HG03442 (cell line): Measurements from ENCODE around the gene LDLRAD3.

Experiments used
- ATAC-seq: cut with Tn5 transposase; IDR thresholded peaks from one replicate; pipeline ENCODE4 v1.9.1; 2021; ENCODE audit warnings: mild to moderate bottlenecking, moderate library complexity; ENCODE audit not compliant: unreplicated experiment

The LDLRAD3 gene

DNA sequence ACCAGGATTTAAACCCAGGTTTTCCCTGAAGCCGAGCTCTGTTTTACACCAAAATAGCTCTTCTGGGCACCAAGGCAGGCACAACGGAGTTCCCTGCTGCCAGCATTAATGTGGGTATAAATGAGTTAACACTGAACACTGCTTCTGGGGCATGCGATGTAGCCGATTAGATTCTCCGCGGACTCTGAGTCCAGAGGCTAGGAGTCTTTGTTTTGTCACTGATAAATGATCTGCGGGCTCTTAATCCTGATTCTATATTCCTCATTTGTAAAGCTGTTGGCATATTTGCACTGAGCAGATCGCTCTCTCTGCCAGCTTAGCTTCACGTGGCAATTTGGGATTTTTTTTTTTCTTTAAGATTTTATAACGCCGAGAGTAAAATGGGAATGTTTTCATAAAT lies 16.8 kb upstream of the LDLRAD3 start:
- ATAC-seq = no peak

DNA sequence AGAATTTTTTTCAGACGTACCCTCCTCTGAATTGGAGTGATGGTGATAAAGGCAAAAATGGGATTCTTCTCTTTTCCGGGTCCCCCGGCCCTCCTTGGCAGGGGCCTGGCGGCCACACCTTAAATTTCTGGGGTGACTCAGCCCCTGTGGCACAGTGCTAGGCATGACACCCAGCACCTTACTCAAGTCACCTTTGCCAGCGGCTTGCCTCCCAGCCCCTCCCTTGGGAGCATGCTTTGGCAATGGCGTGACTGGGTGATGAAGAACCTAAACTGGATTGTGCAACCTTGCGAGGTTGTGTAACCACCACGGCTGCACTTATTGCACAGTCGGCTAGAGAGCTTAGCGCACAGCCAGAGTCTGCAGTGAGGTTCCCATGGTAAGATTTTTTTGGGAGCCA lies 16.2 kb upstream of the LDLRAD3 start:
- no peak for ATAC-seq

DNA sequence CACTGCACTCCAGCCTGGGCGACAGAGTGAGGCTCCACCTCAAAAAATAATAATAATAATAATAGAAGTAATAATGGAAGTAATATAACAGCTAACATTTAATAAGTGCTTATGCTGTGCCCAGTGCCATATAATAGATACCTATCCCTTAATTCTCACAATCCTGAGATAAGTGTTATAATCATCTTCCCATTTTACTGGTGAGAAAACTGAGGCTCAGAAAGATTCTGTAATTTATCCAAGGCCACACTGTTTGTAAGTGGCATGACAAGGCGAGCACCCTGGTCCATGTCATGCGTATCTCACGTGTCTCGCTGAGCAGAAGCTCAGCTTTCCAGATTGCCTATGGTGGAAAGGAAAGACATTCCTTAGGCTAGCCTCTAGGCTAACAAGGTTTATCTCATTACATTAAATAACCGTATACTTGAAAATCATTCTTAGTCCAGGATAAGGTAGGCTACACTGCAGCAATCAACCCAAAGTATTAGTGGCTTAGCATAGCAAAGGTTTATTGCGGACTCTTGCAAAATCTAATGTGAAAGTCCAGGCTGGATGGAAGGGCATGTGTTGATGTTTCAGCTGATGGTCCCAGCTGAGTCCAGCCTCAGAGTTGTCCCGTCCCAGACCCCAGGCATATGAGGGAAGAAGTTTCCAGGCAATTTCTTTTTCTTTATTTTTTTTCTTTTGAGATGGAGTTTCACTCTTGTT lies 15.0 kb upstream of the LDLRAD3 start:
- no peak for ATAC-seq

DNA sequence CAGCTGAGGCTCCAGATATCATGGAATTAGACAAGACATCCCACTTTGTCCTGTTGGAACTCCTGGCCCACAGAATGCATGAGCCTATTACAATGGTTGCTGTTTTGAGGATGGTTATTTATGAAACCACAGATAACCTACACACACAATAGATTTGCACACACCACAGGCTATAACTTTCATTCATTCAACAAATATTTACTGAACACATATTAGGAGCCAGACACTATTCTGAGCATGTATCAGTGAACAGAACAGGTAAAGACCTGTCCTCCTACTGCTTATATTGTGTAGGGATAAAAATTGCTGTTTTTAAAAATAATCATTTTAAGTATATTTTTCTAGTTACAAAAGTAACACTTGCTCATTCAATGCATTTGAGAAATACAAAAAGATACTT lies 13.4 kb upstream of the LDLRAD3 start:
- no peak for ATAC-seq

DNA sequence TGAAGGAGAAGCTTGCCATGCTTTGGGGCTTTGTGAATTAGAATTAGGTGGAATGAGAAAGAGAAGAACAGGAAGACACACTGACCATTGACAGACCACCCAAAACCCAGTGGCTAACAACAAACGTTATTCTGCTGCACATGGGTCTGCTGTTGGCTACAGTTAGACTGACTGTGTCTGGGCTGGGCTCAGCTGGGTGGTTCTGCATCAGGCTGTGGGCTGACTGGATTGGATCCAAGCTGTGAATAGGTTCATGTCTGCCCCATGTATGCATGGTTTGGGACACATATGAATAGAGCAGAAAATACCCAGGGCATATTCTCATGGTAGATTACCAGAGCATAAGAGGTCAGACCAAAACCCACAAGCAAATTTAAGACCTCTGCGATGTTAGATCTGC lies 11.7 kb upstream of the LDLRAD3 start:
- ATAC-seq = no peak

DNA sequence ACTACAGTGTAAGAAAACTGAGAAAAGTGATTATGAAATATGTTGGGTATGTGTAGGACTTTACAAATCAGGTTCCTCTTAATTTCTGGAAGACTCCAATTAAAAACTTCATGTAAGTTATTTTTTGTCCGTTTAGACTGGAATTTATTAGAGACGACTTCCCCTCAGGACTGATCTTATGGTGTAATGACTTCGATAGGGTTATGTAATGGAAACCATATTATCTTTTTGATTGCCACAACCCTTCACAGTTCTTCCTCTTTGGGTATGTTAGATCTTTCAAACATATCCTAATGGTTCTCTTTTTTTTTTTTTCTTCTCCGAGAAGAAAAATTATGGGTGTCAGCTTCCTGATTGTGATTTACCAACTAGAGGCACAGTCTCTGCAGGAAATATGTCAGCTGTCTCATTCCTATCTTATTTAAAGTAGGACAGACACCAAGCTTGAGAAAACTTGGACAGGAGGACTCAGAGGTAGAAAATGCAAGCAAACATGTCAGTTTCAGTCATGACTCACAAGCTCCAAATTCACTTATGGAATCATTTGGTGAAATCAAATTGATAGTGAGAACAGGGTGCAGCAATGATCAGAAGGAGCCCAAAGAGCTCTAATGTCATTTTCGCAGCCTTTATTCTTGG lies 11.1 kb upstream of the LDLRAD3 start:
- no peak for ATAC-seq

DNA sequence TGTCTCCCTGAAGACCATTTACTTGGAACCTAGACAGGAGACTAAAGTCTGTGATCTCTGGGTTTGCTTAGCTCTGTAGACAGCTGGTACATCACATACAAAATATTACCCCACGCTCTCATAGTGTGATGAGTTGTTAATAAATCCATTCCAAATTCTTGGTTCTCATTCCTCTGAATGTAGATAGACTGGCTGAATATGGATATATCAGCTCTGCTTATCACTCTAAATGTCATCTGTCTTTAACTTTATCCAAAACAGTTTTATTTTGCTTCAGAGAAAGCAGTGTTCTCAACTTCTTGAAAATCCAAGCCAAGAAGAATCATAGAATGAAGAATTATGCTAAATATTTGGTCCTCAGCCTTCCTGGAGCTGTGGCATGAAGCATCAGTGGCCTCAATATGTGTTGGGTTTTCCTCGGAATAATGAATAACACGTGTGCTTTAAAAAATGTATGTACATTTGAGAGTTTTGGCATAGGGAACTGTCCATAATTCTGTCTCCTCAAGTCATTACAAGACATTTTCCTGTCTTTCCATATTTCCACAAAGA lies 10.5 kb upstream of the LDLRAD3 start:
- ATAC-seq = no peak

DNA sequence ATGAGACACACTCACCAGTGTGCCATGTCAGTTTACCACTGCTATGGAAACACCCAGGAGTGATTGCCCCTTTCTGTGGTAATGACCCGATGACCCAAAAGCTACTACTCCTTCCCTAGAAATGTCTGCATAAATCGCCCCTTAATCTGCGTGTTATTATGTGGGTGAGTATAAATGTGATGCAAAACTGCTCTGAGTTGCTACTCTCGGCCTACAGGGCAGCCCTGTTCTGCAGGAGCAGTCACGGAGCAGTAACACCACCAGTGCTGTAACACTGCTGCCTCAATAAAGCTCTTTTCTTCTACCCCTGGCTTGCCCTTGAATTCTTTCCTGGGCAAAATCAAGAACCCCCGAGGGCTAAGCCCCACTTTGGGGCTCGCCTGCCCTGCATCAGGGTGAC lies 9.6 kb upstream of the LDLRAD3 start:
- no peak for ATAC-seq

DNA sequence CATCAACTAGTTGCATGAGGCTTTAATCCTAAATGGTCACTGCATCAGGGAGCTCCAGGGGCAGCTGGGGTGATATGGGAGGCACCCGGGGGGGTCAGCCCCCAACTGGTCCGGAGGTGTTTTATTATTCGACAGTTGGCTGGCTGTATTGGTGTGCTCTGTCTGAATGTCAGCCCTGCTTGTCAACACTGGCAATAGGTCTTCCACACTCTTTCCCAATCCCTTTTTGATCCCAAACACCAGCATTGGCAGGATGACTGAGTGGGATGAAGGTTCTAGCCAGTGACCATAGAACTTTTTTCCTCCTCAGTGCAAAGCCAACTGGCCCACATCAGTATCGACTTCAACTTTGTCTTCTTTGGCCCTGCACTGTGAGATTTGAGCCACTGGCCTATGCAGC lies 8.9 kb upstream of the LDLRAD3 start:
- no peak for ATAC-seq

DNA sequence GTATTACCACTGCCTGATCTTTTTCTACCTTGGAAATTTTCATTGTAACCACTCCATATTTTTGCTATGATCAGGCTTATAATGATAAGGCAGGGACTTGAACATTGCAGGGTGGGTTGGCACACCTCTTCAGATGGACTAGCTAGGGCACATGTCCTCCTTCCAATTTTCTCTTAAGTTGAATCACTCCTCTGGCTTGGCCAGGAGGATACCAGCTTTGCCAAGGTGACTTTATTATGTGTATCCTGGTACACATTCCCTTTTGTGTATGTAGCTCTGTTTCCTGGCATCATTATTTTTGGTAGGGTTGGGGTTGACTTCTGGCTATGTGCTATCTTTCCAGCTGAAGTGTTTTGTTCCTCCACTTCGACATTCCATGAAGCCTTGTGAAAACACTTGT lies 8.5 kb upstream of the LDLRAD3 start:
- ATAC-seq = no peak

DNA sequence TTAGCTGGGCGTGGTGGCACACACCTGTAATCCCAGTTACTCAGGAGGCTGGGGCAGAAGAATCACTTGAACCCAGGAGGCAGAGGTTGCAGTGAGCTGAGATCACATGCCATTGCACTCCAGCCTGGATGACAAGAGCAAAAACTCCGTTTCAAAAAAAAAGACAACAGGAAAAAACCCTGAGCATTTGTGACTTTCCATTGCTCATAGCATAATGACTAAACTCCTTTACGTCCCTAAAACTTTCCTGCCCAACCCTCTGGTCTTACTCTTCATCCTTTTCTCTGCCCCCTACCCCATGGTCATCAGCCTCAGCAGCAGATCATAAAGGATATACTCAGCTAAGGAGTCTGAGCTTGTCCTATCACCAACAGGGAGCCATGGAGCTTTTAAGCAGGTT lies 6.8 kb upstream of the LDLRAD3 start:
- no peak for ATAC-seq

DNA sequence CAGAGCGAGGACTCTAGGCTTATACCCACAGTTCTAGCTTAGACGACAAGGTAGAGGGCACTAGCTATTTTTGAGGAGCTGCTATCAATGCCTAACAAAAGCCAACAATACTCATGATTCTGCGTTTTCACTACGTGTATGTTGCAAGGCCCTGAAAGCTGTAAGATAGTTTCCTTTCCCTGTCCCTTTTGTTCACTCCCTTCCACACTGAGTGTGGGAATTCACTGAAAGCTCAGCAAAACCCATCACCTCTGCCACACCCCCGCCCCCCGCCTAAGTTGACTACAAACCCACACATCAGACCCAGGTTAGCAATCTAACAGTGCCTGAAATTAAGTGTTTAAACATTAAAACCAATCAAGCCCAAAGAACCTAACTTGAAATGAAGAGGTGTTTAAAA lies 6.2 kb upstream of the LDLRAD3 start:
- ATAC-seq = no peak

DNA sequence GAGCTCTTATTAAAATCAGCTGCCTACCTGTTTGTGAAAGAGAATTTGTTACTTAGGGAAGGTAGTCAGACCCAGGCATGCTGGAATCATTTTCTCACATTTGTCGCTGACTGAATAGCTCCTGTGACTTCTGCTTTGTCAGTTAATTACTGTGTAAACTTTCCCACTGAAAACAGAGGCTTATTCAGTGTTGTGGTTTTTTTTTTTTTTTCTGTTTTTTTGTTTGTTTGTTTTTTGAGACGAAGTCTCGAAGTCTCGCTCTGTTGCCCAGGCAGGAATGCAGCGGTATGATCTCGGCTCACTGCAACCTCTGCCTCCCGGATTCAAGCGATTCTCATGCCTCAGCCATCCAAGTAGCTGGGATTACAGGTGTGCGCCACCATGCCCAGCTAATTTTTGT lies 5.6 kb upstream of the LDLRAD3 start:
- ATAC-seq = no peak

DNA sequence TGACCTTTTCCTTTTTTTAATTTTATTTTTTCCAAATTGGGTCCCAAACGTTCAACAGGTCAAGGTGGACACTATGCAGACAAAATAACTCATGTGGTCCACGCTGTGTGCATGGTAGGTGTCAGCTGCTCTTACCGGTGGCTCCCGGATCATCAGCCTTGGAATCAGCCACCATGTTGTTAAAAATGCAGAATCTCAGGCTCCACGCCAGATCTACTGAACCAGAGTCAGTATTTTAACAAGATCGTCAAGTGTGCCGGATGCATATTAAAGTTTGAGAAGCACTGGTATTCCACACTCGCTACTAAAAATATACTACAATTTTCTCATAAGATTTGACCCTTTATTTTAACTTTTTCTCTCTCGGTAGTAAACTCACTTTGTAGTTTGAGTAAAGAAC lies 553 bp upstream of the LDLRAD3 start:
- ATAC-seq = no peak

DNA sequence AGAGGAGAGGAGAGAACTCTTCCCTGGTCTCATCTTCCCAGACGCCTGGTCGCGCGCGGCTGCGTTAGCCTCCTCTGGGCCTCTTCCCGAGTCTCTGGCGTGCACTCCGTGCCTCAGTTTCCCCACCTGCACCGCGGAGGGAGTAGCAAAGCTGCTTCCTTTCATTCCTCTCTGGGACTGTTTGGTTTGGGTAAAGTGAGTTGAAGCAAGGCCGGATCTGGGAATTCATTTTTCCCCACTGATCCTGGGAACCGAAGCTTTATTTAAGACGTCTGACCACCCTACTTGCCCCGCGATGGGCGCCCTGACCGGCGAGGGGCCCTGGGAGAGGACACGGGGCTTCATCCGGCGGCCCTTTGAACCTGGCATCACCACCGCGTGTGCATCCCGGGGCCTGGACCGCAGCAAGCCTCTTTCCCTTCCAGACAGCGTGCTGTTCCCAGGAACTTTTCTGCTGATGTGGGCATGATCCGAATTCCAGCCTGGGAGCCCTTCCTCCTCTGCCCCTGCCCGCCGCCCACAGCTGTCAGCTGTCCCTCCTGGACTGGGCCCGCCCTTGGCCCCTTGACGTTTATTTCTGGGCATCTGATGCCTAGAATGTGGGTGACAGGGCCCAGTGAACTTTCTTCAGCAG lies 758 bp downstream of the LDLRAD3 start:
- ATAC-seq = no peak

DNA sequence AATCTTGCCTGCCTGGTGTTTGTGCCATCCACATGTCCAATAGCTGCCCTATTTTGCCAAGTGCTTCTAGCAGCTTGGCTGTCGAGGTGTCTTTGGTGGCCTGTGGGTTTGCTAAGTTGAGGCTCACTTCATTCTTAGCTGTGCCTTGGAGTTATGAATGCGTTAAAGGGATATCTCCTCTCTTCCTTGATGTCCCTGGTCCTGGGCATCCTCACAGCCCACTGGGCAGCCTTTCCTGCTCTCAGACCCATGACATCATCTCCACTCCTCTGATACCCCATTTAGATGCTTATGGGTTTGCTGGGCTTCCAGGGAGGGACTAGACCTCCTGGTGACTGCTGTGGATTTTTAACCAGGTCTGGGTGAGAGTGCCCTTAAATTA lies 1.3 kb downstream of the LDLRAD3 start:
- ATAC-seq = no peak

DNA sequence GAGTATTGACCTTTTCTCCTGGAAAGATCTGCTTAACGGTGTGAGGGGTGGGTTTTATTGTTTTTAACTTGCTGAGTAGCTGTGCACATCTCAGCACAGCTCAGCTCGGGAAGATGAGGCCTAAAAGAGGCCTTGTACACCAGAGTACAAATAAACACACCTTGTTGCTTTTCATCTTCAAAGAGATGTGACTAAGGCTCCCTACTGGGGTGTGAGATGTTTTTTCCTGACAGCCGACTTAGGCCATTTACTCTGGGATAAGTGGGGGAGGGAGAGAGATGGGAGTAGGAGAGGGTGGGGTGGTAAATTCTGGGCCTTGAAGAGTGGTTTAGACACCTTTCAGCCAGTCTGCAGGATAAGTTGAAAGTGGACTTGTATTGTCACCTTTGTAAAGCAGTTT lies 2.9 kb downstream of the LDLRAD3 start:
- no peak for ATAC-seq

DNA sequence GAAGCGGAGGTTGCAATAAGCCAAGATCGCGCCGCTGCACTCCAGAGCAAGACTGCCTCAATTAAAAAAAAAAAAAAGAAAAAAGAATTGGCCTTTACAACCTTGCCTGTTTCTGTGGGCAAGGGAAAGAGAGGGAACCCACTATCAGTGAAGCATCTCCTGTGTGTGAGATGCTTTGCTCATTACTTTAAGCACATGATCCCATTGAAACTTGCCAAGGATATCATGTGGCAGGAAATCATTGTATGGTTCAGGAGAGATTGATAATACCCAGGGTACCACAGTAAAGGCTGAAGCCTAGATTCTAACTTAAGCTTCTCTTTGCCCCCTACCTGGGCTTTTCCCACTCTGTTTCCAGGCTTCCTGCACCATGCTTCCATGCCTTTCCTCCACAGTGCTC lies 3.6 kb downstream of the LDLRAD3 start:
- ATAC-seq = no peak

DNA sequence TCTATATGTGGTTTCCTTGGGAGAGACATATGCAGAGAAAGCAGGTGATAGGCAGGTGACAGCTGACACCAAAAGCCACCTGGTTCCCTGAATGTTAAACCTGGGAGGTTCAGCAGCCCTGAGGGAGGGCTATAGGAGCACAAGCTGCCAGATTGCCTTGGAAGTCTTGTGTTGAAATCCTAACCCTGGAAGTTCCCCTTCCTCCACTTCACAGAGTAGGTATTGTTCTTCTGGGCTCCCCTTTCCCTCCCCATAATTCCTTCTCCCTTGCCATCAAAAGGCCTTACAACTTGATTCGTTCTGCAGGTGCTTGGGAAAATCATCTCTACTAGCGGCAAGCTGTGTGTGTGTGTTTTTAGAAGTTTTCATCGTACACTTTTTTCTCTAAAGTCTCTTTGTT lies 5.4 kb downstream of the LDLRAD3 start:
- no peak for ATAC-seq

DNA sequence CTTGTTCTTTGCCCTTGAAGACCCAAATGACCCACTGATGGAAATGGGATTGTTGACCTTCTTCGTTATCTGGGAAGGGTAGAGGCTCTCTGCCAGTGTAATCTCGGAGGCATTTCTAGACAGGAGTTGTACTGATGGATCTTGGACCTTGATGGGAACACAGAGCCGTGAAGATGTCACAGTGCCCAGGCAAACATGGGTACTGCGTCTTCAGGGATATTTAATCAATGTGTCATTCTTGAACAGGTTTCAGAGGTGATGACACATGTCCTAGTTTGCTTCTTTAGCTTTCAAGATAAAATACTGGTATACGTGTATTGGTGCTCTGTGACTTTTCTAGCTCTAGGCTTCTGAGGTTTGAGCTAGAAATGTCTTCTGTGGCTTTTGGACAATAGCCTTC lies 6.2 kb downstream of the LDLRAD3 start:
- ATAC-seq = no peak

DNA sequence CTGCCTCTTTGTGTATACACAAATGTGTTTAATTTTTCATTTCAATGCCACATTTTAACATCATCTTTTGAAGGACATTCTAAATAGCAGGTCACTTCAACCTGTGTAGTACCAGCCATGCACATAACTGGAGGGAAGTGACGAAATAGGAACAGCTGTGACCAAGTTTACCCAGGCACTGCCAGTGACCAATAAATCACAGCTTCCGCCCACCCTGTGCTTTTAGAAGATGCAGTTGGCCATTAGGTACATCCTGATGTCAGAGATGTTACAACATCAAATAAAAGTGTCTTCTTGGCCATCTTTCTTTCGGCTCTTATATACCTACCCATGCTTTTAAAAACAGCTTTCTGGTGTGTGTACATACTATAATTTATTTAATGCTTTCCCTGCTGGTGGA lies 7.8 kb downstream of the LDLRAD3 start:
- ATAC-seq = no peak

DNA sequence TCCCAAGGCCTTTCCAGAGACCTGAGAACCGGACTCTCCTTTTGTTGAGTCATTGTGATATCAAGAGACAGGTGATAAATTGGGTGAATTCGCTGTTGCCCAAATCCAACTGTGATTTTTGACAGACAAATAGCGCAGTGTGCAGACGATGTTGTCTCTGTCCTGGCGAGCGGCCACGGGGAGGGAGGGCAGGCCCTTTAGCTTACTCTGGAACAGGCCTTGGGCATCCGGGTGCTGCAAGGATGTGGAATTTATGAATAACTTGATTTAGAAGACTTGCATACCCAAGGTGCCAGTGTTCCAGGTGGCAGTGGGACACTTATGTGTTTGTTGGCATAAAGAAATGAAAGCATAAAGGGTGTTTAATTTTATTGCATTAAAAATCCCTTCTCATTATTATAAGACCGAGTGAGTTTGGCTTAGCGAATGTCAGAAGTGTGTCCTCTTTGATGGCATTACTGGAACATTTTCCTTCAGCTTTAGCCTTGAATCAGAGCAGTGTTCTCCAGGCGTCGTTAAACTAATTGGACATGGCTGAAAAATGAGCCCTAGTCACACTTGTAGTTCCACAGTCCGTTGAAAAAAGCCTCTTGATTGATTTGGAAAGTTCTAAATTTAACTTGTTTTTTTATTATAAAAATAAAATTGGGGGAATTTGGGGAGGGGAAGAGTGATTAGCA lies 9.4 kb downstream of the LDLRAD3 start:
- no peak for ATAC-seq
